ENCODE measurements around the gene FAAH2.
"Not testable (repeated sequence)": the region's sequence is repeated elsewhere in the genome, so short reads cannot be mapped to it uniquely, and the experiment has no call there.

FAAH2 gene

GRCh38 chrX:57295679-57296078 is 9.2 kb downstream of the FAAH2 start:
- not testable (repeated sequence) for H3K4me1 ChIP-seq (ENCODE audit: insufficient read depth, low read length); H3K27me3 ChIP-seq (ENCODE audit: insufficient read depth, low read length); H3K27ac ChIP-seq (ENCODE audit: low read length); H3K9ac ChIP-seq (ENCODE audit: low read depth, low read length); H3K4me3 ChIP-seq (ENCODE audit: low read length); H3K36me3 ChIP-seq (ENCODE audit: insufficient read depth, low read depth, low read length)
- peaks cover 15% of the 10 kb centered on the region for H3K9me3 ChIP-seq (ENCODE audit: insufficient read depth, low read depth, low read length)

- no peaks in the 10 kb centered on the region; the same call in 1 of the 2 replicates for H3K9me3 ChIP-seq (ENCODE audit: insufficient read depth, low read depth, low read length)
- H3K4me1 ChIP-seq (ENCODE audit: insufficient read depth, low read length), result no peaks in the 10 kb centered on the region
- no peaks in the 10 kb centered on the region for H3K36me3 ChIP-seq (ENCODE audit: insufficient read depth, low read depth, low read length)
- no peak overlapping the region for H3K9ac ChIP-seq (ENCODE audit: low read depth, low read length)
- no peak overlapping the region for H3K27ac ChIP-seq (ENCODE audit: low read length)
- H3K4me3 ChIP-seq (ENCODE audit: low read length), result no peak overlapping the region
- H3K27me3 ChIP-seq (ENCODE audit: insufficient read depth, low read length), result no peaks in the 10 kb centered on the region
These were observed 27.2 kb downstream of the FAAH2 start for GRCh38 chrX:57313583-57314215.

- Histone ChIP-seq H3K9ac (ENCODE audit: low read depth, low read length) (no peak overlapping the region), H3K27me3 (ENCODE audit: insufficient read depth, low read length) (no peaks in the 10 kb centered on the region), H3K27ac (ENCODE audit: low read length) (no peak overlapping the region), H3K4me1 (ENCODE audit: insufficient read depth, low read length) (no peaks in the 10 kb centered on the region), H3K4me3 (ENCODE audit: low read length) (no peak overlapping the region), H3K9me3 (ENCODE audit: insufficient read depth, low read depth, low read length) (no peaks in the 10 kb centered on the region), H3K36me3 (ENCODE audit: insufficient read depth, low read depth, low read length) (no peaks in the 10 kb centered on the region)
These were observed 42.5 kb downstream of the FAAH2 start for GRCh38 chrX:57329008-57329407.

GRCh38 chrX:57335790-57336189 is 49.3 kb downstream of the FAAH2 start:
- not testable (repeated sequence) for H3K36me3 ChIP-seq (ENCODE audit: insufficient read depth, low read depth, low read length)

GRCh38 chrX:57353472-57354132 is 67.1 kb downstream of the FAAH2 start:
- Histone ChIP-seq H3K27me3 (ENCODE audit: insufficient read depth, low read length) (no peaks in the 10 kb centered on the region), H3K36me3 (ENCODE audit: insufficient read depth, low read depth, low read length) (no peaks in the 10 kb centered on the region), H3K4me1 (ENCODE audit: insufficient read depth, low read length) (no peaks in the 10 kb centered on the region), H3K9me3 (ENCODE audit: insufficient read depth, low read depth, low read length) (no peaks in the 10 kb centered on the region), H3K27ac (ENCODE audit: low read length) (no peak overlapping the region), H3K9ac (ENCODE audit: low read depth, low read length) (no peak overlapping the region), H3K4me3 (ENCODE audit: low read length) (no peak overlapping the region)

More at GRCh38 chrX:57335790-57336189, 49.3 kb downstream of the FAAH2 start:
- H3K9ac ChIP-seq (ENCODE audit: low read depth, low read length); H3K27me3 ChIP-seq (ENCODE audit: insufficient read depth, low read length); H3K27ac ChIP-seq (ENCODE audit: low read length); H3K9me3 ChIP-seq (ENCODE audit: insufficient read depth, low read depth, low read length); H3K4me3 ChIP-seq (ENCODE audit: low read length); H3K4me1 ChIP-seq (ENCODE audit: insufficient read depth, low read length): not testable (repeated sequence)

- Histone ChIP-seq H3K9me3 (ENCODE audit: insufficient read depth, low read depth, low read length) (no peaks in the 10 kb centered on the region), H3K36me3 (ENCODE audit: insufficient read depth, low read depth, low read length) (no peaks in the 10 kb centered on the region), H3K4me1 (ENCODE audit: insufficient read depth, low read length) (no peaks in the 10 kb centered on the region), H3K4me3 (ENCODE audit: low read length) (no peak overlapping the region), H3K27ac (ENCODE audit: low read length) (no peak overlapping the region), H3K27me3 (ENCODE audit: insufficient read depth, low read length) (no peaks in the 10 kb centered on the region), H3K9ac (ENCODE audit: low read depth, low read length) (no peak overlapping the region)
These were observed 77.6 kb downstream of the FAAH2 start for GRCh38 chrX:57364145-57364544.

GRCh38 chrX:57366430-57366829 is 79.9 kb downstream of the FAAH2 start:
- Histone ChIP-seq H3K9me3 (ENCODE audit: insufficient read depth, low read depth, low read length) (no peaks in the 10 kb centered on the region), H3K36me3 (ENCODE audit: insufficient read depth, low read depth, low read length) (no peaks in the 10 kb centered on the region), H3K4me1 (ENCODE audit: insufficient read depth, low read length) (no peaks in the 10 kb centered on the region), H3K27ac (ENCODE audit: low read length) (no peak overlapping the region), H3K27me3 (ENCODE audit: insufficient read depth, low read length) (no peaks in the 10 kb centered on the region), H3K9ac (ENCODE audit: low read depth, low read length) (no peak overlapping the region), H3K4me3 (ENCODE audit: low read length) (no peak overlapping the region)

GRCh38 chrX:57367649-57368048 is 81.1 kb downstream of the FAAH2 start:
- H3K27me3 ChIP-seq (ENCODE audit: insufficient read depth, low read length), result no peaks in the 10 kb centered on the region
- no peak overlapping the region for H3K9ac ChIP-seq (ENCODE audit: low read depth, low read length)
- no peaks in the 10 kb centered on the region for H3K36me3 ChIP-seq (ENCODE audit: insufficient read depth, low read depth, low read length)
- no peak overlapping the region for H3K4me3 ChIP-seq (ENCODE audit: low read length)
- H3K27ac ChIP-seq (ENCODE audit: low read length), result no peak overlapping the region
- H3K9me3 ChIP-seq (ENCODE audit: insufficient read depth, low read depth, low read length), result no peaks in the 10 kb centered on the region
- H3K4me1 ChIP-seq (ENCODE audit: insufficient read depth, low read length), result no peaks in the 10 kb centered on the region

- Histone ChIP-seq H3K4me1 (ENCODE audit: insufficient read depth, low read length) (no peaks in the 10 kb centered on the region), H3K4me3 (ENCODE audit: low read length) (no peak overlapping the region), H3K9me3 (ENCODE audit: insufficient read depth, low read depth, low read length) (no peaks in the 10 kb centered on the region), H3K27ac (ENCODE audit: low read length) (no peak overlapping the region), H3K9ac (ENCODE audit: low read depth, low read length) (no peak overlapping the region), H3K27me3 (ENCODE audit: insufficient read depth, low read length) (no peaks in the 10 kb centered on the region), H3K36me3 (ENCODE audit: insufficient read depth, low read depth, low read length) (no peaks in the 10 kb centered on the region)
These were observed 81.7 kb downstream of the FAAH2 start for GRCh38 chrX:57368158-57368557.

GRCh38 chrX:57379296-57379695 is 92.8 kb downstream of the FAAH2 start:
- Histone ChIP-seq H3K27me3 (ENCODE audit: insufficient read depth, low read length) (no peaks in the 10 kb centered on the region), H3K9me3 (ENCODE audit: insufficient read depth, low read depth, low read length) (no peaks in the 10 kb centered on the region), H3K4me3 (ENCODE audit: low read length) (no peak overlapping the region), H3K36me3 (ENCODE audit: insufficient read depth, low read depth, low read length) (no peaks in the 10 kb centered on the region), H3K4me1 (ENCODE audit: insufficient read depth, low read length) (no peaks in the 10 kb centered on the region), H3K27ac (ENCODE audit: low read length) (no peak overlapping the region), H3K9ac (ENCODE audit: low read depth, low read length) (no peak overlapping the region)

GRCh38 chrX:57380026-57380796 is 93.7 kb downstream of the FAAH2 start:
- no peaks in the 10 kb centered on the region for H3K36me3 ChIP-seq (ENCODE audit: insufficient read depth, low read depth, low read length)
- no peaks in the 10 kb centered on the region for H3K9me3 ChIP-seq (ENCODE audit: insufficient read depth, low read depth, low read length)
- H3K4me1 ChIP-seq (ENCODE audit: insufficient read depth, low read length), result no peaks in the 10 kb centered on the region
- H3K27me3 ChIP-seq (ENCODE audit: insufficient read depth, low read length), result no peaks in the 10 kb centered on the region
- H3K27ac ChIP-seq (ENCODE audit: low read length), result no peak overlapping the region
- H3K4me3 ChIP-seq (ENCODE audit: low read length), result no peak overlapping the region
- H3K9ac ChIP-seq (ENCODE audit: low read depth, low read length), result no peak overlapping the region

- H3K4me1 ChIP-seq (ENCODE audit: insufficient read depth, low read length); H3K9me3 ChIP-seq (ENCODE audit: insufficient read depth, low read depth, low read length); H3K36me3 ChIP-seq (ENCODE audit: insufficient read depth, low read depth, low read length); H3K27ac ChIP-seq (ENCODE audit: low read length); H3K9ac ChIP-seq (ENCODE audit: low read depth, low read length); H3K27me3 ChIP-seq (ENCODE audit: insufficient read depth, low read length); H3K4me3 ChIP-seq (ENCODE audit: low read length): not testable (repeated sequence)
These were observed 107.7 kb downstream of the FAAH2 start for GRCh38 chrX:57394162-57394561.
